ENCODE data around the gene GLIS1. TPM values are rescaled to one million over a fixed set of nuclear protein-coding genes. Genes with fewer than 3 reads are reported as not detected.

Gene GLIS1
- total and polyA plus RNA-seq, 10 of the 15 experiments (the other 5 are each of a cell fraction or from before 2014, with no cell fraction given): not detected

DNA sequence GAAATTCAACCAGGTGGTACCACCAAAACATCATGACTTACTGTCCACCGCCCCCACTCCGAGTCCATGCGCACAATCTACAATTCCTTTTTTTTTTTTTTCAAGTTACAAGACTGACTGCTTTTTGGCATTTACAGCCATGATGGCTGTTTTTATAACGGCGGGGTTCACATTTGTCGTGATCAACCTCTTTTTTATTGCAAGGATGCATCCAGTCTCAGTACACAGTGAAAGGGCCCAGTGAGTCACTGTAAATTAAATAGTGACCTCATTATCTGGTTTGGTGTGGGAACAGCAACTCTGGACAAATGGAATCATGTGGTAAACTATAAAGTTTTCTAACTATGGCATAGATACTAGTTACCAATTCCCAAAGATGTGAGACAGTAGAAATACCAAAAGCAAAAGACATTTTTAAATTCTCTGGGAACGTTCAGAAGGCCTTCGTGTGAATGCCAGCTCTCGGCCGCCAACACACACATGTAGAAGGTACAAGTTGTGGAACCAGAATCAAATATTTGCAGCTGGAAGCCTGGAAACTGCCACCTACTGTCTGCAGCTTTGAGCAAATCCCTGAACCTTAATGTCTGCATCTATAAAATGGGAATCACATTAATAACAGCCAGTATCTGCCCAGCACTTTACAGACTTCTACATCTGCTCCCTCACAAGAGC lies 4.9 kb downstream of the GLIS1 start:
- RAD21 ChIA-PET (ENCODE audit: unreplicated experiment): no interaction called here
- H3K79me2 ChIP-seq (ENCODE audit: control insufficient read depth, insufficient read depth, low read length): no peaks in the 10 kb centered on the region
- in situ Hi-C loops (cut with MboI): no loop called here
- H4K20me1 ChIP-seq (ENCODE audit: control insufficient read depth, insufficient read depth): no peaks in the 10 kb centered on the region; the same call in 1 of the 2 replicates
- POLR2A ChIA-PET: interaction anchor here (0.5 kb wide), 1 partner anchor 45 kb away, joined by 3 read pairs; no protein-coding TSS in a partner anchor
- H3K9me3 ChIP-seq (replicated peaks; ENCODE audit: control insufficient read depth, insufficient read depth, low read length): no peaks in the 10 kb centered on the region
- 59% methylated on average over 7 of the region's 10 CpGs for WGBS (ENCODE audit: insufficient coverage, insufficient replicate concordance, low lambda C conversion rate, missing lambda C conversion rate)
- no peak overlapping the region for H3K27ac ChIP-seq (ENCODE audit: control insufficient read depth, insufficient read depth)
- no peak for DNase-seq (ENCODE audit: low read depth, low spot score)
- H2AFZ ChIP-seq (ENCODE audit: control insufficient read depth, low read depth, low read length): no peak overlapping the region
- no peaks in the 10 kb centered on the region for H3K36me3 ChIP-seq (ENCODE audit: control insufficient read depth in 2 of 2, insufficient read depth in 2 of 2, low read length in 1 of 2)
- intact Hi-C loops (cut with micrococcal nuclease; ENCODE audit: unreplicated experiment): no loop called here
- H3K4me3 ChIP-seq: no peak overlapping the region
- no peak for ATAC-seq
- FAIRE-seq: no peak
- no peak overlapping the region for H3K9ac ChIP-seq (ENCODE audit: control insufficient read depth, insufficient read depth, low read length)
- SMC1A ChIA-PET (ENCODE audit: uncharacterized antibody, unreplicated experiment): no interaction called here
- BruUV-seq (replicated peaks): no TSS peak
- CTCF ChIA-PET: interaction anchor here (0.6 kb wide), 1 partner anchor 113 kb away, joined by 3 read pairs; no protein-coding TSS in a partner anchor
- TF ChIP-seq, protein P1, sequence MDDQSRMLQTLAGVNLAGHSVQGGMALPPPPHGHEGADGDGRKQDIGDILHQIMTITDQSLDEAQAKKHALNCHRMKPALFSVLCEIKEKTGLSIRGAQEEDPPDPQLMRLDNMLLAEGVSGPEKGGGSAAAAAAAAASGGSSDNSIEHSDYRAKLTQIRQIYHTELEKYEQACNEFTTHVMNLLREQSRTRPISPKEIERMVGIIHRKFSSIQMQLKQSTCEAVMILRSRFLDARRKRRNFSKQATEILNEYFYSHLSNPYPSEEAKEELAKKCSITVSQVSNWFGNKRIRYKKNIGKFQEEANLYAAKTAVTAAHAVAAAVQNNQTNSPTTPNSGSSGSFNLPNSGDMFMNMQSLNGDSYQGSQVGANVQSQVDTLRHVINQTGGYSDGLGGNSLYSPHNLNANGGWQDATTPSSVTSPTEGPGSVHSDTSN (IDR thresholded peaks at IDR 0.05; ENCODE audit: insufficient replicate concordance, low read depth, low read length): no peak
- TF ChIP-seq NBN (IDR thresholded peaks at IDR 0.05): no peak
- TF ChIP-seq IKZF2 (IDR thresholded peaks at IDR 0.05): no peak
- no peak for TF ChIP-seq HDAC6 (IDR thresholded peaks at IDR 0.05; ENCODE audit: unreplicated experiment)
- TF ChIP-seq NR2F1 (conservative IDR thresholded peaks at IDR 0.05): no peak
- TF ChIP-seq, protein P2, sequence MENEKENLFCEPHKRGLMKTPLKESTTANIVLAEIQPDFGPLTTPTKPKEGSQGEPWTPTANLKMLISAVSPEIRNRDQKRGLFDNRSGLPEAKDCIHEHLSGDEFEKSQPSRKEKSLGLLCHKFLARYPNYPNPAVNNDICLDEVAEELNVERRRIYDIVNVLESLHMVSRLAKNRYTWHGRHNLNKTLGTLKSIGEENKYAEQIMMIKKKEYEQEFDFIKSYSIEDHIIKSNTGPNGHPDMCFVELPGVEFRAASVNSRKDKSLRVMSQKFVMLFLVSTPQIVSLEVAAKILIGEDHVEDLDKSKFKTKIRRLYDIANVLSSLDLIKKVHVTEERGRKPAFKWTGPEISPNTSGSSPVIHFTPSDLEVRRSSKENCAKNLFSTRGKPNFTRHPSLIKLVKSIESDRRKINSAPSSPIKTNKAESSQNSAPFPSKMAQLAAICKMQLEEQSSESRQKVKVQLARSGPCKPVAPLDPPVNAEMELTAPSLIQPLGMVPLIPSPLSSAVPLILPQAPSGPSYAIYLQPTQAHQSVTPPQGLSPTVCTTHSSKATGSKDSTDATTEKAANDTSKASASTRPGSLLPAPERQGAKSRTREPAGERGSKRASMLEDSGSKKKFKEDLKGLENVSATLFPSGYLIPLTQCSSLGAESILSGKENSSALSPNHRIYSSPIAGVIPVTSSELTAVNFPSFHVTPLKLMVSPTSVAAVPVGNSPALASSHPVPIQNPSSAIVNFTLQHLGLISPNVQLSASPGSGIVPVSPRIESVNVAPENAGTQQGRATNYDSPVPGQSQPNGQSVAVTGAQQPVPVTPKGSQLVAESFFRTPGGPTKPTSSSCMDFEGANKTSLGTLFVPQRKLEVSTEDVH (IDR thresholded peaks at IDR 0.05; ENCODE audit: low read depth, partially characterized antibody): no peak
- no peak for TF ChIP-seq TBL1XR1 (IDR thresholded peaks at IDR 0.05; ENCODE audit: low read depth, low read length)
- TF ChIP-seq ZNF622 (IDR thresholded peaks at IDR 0.05): no peak
- H3K27me3 ChIP-seq (replicated peaks in 1 of 2; ENCODE audit: control insufficient read depth in 2 of 2, insufficient read depth in 2 of 2, low read length in 1 of 2): peaks cover 7 to 14% of the 10 kb centered on the region in 2 experiments
- no peak overlapping the region for H3K4me2 ChIP-seq (ENCODE audit: control insufficient read depth, insufficient read depth)
- no peaks in the 10 kb centered on the region for H3K4me1 ChIP-seq (ENCODE audit: control insufficient read depth, insufficient read depth, low read length)

Measured in GM12878 (cell line).